GM19099 (cell line): ENCODE data around the gene TIMM10.

Experiments
- POLR2A ChIP-seq: IDR thresholded peaks from 3 replicates; pipeline ENCODE4 v1.6.1; 2011; ENCODE audit warnings: low read depth; ENCODE audit not compliant: insufficient read length; ENCODE audit errors: extremely low read depth

Gene TIMM10

GRCh38 chr11:57500515-57500914 lies 30.0 kb downstream of the TIMM10 start:
- no peak for TF ChIP-seq POLR2A

GRCh38 chr11:57499983-57500461 lies 30.5 kb downstream of the TIMM10 start:
- no peak for TF ChIP-seq POLR2A

- TF ChIP-seq POLR2A: no peak
These were observed 31.1 kb downstream of the TIMM10 start for GRCh38 chr11:57499413-57499982.

- TF ChIP-seq POLR2A: no peak
These were observed 32.0 kb downstream of the TIMM10 start for GRCh38 chr11:57498540-57498939.

- TF ChIP-seq POLR2A: no peak
These were observed 33.0 kb downstream of the TIMM10 start for GRCh38 chr11:57497303-57498247.

- no peak for TF ChIP-seq POLR2A
These were observed 34.3 kb downstream of the TIMM10 start for GRCh38 chr11:57496109-57496820.

GRCh38 chr11:57493507-57494503 lies 36.7 kb downstream of the TIMM10 start:
- no peak for TF ChIP-seq POLR2A

- TF ChIP-seq POLR2A: no peak
These were observed 39.0 kb downstream of the TIMM10 start for GRCh38 chr11:57491371-57492061.

GRCh38 chr11:57490456-57491248 lies 39.9 kb downstream of the TIMM10 start:
- TF ChIP-seq POLR2A: no peak

- TF ChIP-seq POLR2A: no peak
These were observed 42.5 kb downstream of the TIMM10 start for GRCh38 chr11:57487920-57488659.

- TF ChIP-seq POLR2A: no peak
These were observed 43.4 kb downstream of the TIMM10 start for GRCh38 chr11:57487021-57487778.
